GM18498 (cell line): ENCODE measurements around the gene CDK17.
"Not testable (repeated sequence)": the region's sequence is repeated elsewhere in the genome, so short reads cannot be mapped to it uniquely, and the experiment has no call there.

ENCODE experiments used
- ATAC-seq: cut with Tn5 transposase; IDR thresholded peaks from one replicate; pipeline ENCODE4 v1.9.1; 2021; ENCODE audit warnings: mild to moderate bottlenecking, moderate library complexity; ENCODE audit not compliant: unreplicated experiment

CDK17 gene

DNA sequence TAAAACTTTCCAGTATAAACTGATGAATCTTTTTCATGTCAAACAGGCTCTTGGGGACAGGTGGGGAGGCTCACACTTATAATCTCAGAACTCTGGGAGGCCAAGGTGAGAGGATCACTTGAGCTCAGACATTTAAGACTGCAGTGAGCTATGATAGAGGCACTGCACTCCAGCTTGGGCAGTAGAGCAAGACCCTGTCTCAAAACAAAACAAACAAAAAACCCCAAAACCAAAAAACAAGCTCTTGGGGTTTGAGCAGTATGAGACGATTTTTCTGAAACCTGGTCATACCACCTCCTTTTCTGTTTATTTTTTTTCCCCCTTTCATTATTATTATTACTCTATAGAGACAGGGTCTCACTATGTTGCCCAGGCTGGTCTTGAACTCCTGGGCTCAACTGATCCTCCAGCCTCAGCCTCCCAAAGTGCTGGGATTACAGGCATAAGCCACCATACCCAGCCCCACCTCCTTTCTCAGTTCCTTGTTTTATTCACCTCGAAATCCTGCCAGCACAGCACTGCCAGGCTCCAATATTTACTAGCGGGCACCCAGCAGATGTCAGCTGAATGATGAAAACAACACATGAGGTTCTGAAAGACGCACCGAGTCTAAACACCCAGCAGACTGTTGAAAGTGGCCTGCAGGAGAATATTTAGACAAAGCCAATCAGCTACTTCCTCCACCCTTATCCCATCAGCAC, 19.5 kb upstream of the CDK17 start:
- peak; percentile 52 for ATAC-seq

DNA sequence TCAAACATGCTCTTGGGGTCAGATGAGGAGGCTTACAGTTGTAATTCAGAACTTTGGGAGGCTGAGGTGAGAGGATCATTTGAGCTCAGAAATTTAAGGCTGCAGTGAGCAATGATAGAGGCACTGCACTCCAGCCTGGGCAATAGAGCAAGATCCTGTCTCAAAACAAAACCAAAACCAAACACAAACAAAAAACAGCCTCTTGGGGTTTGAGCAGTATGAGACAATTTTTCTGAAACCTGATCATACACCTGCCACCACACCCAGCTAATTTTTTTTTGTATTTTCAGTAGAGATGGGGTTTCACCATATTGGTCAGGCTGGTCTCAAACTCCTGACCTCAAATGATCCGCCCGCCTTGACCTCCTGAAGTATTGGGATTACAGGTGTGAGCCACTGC, 17.4 kb upstream of the CDK17 start:
- ATAC-seq, result peak; percentile 40

DNA sequence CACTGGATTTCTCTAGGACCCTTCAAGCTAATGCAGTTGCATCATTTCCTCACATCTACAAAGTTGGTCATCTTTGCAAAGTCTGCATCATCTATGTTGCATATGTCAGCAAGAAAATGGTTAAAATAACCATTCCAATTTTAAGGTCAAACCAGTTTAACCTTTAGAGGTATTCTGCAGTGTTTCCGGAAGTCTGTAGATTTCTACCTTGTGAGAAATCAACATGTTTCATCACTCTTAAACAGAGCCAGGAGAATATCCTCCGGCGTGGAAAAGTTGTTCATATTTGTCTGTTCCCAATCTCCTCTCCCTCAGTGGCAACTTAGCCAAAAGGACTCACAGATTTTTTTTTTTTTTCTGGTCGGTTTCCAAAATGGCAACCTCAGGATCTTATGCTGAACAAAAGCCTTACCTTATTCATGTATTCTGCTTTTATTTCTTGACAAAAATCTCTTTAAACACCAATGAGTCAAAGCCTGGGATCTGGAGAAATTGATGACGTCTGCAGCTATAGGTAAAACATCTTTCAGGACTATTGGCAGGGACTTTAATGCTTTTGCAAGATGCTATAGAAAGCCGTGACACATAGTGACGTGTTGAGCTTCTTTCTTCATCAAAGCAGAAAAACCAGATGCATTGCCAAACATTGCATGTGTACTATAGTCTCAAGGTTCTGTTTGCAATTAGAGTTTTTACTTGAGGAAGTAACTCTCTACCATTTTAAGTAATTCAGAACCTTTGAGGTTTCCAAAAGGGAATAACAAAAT, 16.0 kb upstream of the CDK17 start:
- ATAC-seq, result no peak

DNA sequence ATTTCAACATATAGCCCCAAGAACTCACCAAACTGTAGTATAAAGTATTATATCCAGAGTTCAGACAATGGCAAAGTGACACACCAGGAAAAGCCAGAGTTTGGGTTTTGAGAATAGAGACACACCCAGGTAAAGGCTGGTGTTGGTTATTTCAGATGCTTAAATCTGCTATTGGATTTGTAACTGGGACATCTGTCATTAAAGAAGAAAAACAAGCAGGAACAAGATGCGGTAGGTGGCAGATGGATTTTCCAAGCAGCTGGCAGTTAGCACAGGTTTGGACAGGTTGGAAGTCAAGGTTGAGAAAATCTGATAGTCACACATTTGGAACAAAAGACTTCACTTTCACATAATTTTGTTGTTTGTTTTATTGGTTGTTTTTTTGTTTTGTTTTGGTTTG, 14.4 kb upstream of the CDK17 start:
- no peak for ATAC-seq

DNA sequence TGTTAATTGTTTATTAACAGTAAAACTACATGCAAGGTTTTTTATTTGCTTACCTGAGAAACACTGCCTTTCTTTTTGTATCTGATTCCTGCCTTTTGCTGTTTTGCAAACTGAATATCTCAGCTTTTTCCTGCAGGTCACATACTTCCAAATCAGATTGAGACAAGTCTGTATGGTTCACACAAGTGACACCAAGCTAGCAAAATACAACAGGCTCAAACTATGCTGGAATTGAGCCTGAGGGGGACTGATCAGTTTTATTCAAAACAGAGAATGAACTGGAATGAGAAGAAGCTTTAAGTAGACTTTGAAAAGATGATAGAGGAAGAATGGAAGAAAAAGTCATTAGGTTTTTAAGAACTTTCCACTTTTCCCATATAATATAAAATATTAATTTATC, 12.2 kb upstream of the CDK17 start:
- no peak for ATAC-seq

DNA sequence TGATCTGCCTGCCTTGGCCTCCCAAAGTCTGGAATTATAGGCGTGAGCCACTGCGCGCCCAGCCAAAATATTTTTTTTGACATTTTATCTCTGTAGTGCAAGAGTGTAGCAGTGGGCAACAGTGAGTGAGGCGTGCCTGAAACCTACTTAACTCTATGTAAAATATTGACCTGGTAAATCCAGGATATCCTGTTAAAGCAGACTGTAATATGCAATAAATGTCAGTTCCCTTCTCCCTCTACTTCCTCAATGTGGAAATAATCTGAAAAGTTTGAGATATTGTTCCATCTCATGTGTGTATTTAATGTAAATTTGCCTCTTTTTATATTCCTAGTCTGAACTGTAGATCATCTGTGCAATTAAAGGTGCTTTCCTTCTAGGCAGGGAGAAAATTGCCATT, 9.5 kb upstream of the CDK17 start:
- no peak for ATAC-seq

DNA sequence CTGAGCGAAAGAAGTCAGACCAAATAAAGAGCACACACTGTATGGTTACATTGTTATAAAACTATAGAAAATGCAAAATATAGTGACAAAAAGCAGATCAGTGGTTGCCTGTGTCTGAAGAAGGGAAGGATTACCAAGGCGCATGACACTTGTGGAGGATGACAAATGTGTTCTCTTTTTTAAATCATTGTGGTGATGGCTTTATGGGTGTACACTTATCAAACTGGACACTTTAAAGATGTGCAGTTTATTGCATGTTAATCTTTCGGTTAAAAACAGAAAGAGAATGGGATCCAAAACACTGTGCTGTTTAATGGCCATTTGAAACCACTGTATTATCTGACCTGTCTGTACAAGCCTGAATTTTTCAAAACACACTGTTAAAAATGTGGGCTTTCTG, 8.8 kb upstream of the CDK17 start:
- ATAC-seq, result no peak

DNA sequence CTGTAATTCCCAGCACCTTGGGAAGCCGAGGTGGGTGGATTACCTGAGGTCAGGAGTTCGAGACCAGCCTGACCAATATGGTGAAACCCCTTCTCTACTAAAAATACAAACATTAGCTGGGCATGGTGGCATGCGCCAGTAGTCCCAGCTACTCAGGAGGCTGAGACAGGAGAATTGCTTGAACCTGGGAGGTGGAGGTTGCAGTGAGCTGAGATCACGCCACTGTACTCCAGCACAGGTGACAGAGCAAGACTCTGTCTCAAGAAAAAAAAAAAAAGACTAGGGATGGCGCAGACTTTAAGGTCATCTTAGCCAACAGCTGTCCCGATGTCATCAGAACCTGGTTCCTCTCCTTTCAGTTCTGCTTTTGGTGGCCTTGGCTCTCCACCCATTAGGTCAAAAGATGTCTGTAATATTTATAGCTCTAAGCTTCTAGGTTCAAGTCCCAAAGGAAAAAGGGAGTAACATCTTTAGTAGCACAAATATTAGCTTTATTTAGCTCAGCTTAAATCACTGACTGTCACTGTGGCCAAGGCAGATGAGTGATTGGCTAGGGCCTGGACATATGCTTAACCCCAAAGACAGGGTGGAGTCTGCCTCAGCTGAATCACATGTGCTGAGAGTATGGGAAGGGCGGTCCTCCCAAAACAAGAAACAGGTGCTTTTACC, 7.3 kb upstream of the CDK17 start:
- peak; percentile 93 for ATAC-seq

DNA sequence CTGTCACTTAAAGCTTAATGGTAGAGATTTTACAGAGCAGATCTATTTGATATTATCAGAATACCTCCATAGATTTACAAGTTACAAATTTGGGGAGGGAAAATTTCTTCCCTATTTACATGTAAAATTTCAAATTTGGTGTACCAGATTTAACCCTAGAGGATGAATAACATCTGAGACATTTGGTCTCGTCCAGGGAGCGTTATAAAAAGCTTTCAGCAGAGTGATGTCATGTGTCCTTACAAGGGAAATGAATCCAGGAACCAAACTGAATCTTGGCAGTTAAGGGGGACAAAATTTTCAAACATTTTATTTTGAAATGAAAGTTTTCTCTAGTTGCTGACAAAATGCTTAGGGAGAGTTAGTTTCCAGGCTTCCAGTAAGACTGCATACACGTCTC, 4.5 kb upstream of the CDK17 start:
- ATAC-seq, result no peak

DNA sequence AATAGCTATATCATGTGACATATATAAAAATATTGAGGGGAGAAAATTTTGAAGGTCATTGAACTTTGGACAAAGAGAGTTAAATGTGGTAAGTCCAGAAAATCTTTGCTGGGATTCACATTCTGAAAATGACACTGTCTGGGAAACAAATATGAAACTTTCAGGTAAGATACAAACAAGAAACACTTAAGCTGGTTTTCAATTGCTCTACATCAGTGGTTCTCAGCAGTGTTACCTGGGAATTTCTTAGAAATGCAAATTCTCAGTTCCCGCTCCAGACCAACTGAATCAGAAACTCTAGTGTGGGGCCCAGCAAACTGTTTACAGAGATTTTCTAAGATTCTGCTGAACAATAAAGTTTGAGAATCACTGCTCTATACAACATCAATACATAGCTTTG, 3.6 kb upstream of the CDK17 start:
- no peak for ATAC-seq

DNA sequence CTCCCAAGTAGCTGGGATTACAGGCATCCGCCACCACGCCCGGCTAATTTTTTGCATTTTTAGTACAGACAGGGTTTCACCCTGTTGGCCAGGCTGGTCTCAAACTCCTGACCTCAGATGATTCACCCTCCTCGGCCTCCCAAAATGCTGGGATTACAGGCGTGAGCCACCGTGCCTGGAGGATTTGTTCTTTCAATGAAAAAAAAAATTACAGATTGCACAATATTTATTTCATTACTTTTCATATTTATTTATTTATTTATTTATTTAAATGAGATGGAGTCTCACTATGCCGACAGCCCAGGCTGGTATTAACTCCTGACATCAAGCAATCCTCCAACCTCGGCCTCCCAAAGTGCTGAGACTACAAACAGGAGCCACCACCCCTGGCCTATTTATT, 2.3 kb upstream of the CDK17 start:
- ATAC-seq, result not testable (repeated sequence)

DNA sequence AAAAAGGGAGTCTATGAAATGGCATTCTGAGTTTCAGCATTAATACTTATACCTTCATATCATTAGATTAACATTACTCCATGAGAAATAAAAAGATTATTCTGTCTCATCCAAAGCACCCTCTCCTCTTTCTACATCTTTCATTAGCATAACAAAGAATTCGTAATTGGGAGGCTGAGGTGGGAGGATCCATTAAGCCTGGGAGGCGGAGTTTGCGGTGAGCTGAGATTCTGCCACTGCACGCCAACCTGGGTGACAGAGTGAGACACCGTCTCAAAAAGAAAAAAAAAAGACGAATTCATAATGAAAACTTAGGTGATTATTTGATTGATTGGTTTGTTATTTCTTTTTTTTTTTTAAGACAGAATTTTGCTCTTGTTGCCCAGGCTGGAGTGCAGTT, 1.8 kb upstream of the CDK17 start:
- ATAC-seq, result no peak

DNA sequence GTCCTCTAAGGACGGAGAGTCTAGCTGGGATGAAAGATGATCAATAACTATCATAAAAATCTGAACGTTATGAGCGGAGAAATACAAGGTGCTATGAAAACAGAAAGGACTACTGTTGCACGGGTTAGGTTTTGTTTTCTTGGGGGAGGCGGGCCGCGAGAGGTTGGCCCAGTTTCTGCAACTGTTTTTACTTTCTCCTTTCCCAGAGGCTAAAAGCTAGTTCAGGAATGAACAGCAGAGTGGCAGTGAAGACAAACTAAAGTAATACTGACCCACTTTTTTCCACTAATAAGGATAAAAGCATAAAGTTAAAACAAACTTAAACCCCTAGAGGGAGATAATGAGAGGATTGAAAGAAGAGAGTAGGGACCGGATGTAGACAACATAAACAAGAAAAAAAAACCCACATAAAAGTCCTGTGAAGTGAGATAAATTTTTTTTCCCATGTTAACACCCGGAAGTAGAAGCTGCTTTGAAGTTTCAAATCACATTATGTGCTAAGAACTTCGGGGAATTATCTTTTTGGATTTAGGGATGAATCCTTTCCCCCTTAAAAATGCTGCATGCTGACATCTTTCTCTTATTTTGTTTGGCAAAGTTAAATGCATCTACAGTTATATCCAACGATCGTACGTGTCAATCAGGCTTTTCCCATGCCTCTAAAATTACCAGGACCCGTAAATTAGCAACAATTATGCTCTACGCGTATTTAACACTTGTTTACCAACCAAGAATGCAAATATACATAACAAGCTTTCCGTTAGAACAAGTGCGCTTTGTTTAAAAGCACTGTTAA, 1.0 kb upstream of the CDK17 start:
- ATAC-seq, result no peak

DNA sequence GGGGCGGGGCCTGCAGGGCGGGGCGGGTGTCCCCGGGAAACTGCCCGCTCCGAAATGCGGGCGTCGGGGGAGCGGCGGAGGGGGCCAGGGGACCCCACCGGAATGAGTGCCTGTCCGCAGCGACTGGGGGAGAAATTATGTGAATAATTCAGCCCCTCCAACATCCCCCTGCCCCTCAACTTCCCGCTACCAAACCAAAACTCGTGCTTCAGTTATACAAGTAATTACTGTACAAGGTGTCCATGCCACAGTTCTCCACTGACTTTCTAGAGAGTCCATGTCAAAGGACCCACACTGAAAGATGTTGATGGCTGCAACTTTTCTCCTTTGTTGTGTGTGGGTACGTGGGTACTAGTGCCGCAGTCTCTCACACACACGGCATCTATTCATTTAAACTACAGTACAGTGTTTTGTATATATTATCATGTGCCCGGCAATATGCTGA, 414 bp upstream of the CDK17 start:
- peak; percentile 2 for ATAC-seq

DNA sequence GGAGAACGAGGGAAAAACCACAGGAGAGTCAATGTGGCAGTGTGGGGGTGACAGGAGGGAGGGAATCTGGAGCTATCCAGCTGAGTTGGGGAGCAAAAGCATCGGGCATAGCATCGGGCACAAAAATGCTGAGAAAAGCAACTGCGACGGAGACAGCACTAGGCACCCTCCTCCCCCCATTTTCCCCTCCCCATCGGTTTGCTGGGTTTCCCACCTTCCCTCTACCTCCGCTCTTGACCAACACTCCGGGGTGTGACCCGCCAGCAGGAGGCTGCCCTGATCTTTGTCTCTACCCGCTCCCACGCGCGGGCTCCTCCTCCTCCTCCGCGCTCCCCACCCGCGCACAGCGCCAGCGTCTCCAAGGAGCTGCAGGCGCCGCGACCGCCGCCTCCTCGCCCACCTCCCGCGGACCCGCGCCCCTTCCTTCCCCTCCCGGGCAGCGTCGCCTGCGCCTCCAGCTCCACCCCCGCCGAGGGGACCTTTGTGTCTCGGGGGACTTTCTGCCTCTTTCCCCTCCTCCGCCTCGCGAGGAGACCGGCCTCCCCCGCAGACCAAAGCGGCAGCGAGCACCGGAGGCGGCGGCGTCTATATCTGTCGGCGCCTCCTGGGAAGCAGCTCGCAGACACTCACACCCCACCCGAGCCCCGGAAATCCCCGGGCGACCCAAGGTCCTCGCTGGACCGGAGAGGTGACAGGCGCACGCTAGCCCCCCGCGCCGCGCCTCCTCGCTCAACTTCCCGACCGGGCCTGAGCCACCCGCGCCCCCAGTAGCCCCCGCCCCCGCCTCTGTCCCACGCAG, 920 bp downstream of the CDK17 start:
- ATAC-seq, result peak; percentile 40

DNA sequence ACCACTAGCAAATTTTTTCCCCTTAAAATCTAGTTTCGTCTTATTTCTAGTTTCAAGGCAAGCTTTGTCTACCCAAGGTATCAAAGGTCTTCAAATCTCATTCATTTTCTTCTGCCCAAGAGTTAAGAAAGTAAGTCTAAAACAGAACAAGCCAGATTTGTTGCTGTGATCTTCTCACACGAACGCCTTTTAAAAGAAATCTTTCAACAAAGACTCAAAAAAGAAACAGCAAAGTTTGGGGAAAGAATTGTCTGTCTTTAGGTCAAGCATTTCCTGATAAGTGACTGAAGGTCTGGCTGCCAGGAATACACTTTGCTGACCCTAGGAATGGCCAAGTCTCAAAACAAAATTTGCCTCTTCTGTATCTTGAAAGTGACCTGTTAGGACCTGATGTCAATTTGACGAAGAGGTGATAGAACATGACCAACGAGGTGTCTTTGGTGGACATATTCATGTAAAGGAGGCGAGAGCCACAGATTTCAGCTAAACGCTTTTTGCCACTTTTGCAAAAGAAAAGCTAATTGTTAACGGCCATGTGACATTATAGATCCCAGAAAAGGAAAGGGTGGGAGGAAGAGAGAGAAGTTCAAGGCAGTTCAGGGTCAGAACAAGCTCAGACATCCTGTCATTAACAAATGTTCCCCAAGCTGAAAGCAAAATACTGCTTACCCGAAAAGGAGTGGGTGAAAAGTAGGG, 1.7 kb downstream of the CDK17 start:
- ATAC-seq, result no peak

DNA sequence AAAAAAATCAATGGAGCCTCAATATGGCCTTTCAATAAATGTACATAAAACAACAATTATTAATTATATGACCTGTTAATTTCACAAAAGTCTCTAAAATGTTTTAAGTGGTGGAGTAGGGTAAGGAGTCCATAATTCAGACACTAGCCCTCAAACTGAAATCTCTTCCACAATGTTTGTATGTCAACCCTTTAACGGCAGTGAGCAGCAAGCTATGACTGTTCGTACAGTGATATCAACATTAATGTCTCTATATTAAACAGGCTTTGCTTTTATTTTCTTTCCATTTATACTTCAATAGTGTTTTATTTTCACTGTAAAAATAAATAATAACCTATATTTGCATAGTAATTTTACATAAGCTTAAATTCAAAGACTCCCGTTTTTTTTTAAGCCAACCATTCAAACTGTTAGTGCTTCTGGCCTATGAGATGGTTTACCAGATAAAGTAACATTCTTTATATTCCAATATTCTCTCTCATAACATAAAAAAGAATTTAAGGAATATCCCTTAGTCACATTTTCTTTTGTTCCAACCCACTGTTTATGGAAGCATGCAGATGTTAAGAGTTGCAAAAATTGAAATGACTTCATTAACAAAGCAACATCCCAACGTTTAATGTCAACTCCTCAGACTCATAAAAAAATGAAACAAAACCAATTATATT, 2.3 kb downstream of the CDK17 start:
- no peak for ATAC-seq

DNA sequence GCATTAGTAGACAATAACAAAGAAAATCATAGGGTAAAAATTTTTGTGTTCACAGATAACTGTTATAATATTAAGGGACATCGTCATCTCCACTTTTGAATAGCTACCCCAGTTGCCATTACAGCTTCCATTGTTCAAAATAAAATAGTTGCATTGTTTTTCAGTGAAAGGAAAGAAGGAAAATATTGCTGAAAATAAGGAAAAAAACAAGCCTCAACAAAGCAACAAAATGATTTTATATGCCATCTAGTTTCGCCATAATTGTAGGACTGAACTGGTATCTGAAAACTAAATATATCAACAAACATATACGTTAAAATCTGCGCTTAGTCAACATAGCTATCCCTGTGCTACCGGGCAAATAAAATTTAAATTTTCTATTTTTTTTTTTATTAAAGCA, 3.3 kb downstream of the CDK17 start:
- ATAC-seq, result no peak

DNA sequence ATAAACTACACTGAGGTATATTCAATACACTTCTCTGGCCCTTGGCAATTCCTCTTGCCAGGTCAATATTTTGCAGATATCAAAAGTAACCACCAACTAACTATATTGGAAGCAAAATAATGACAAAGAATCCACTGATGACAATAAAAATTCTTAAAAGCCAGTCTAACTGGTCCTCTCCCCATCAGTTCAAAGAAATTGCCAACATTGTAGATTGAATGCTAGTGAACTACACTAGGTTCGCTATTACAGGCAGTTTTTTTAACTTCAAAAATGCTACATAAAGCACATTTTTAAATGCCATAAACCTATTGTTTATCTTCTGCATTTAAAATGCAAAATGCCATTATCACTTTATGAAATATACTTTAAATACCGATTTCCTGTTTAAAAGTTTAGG, 4.0 kb downstream of the CDK17 start:
- no peak for ATAC-seq
